Right forelimb (tissue), 1 donor: ENCODE data around the gene ARFGEF2.
"Not testable (repeated sequence)": the region's sequence is repeated elsewhere in the genome, so short reads cannot be mapped to it uniquely, and the experiment has no call there.

ENCODE experiments used
- DNase-seq: peaks from one replicate; pipeline ENCODE4 v3.0.0-alpha.2; 2018

The ARFGEF2 gene

GRCh38 chr20:48921168-48921882 lies at the start of gene ARFGEF2:
Gene ARFGEF2, plus strand, starts transcription at chr20:48921711. Its CDS starts 179 bp downstream, at chr20:48921890.
- DNase-seq = peak; percentile 93

GRCh38 chr20:48875233-48875913 lies 46.1 kb upstream of the ARFGEF2 start:
- DNase-seq = no peak

GRCh38 chr20:48875914-48876240 lies 45.6 kb upstream of the ARFGEF2 start:
- DNase-seq = no peak

- DNase-seq = no peak
These were observed 44.2 kb upstream of the ARFGEF2 start for GRCh38 chr20:48877304-48877703.

- no peak for DNase-seq
These were observed 42.8 kb upstream of the ARFGEF2 start for GRCh38 chr20:48878534-48879248.

GRCh38 chr20:48879612-48880245 lies 41.8 kb upstream of the ARFGEF2 start:
- DNase-seq = no peak

- no peak for DNase-seq
These were observed 41.2 kb upstream of the ARFGEF2 start for GRCh38 chr20:48880331-48880730.

- no peak for DNase-seq
These were observed 40.4 kb upstream of the ARFGEF2 start for GRCh38 chr20:48880981-48881657.

GRCh38 chr20:48885237-48885636 lies 36.3 kb upstream of the ARFGEF2 start:
- DNase-seq = no peak

GRCh38 chr20:48886194-48886593 lies 35.3 kb upstream of the ARFGEF2 start:
- no peak for DNase-seq

- DNase-seq = no peak
These were observed 34.7 kb upstream of the ARFGEF2 start for GRCh38 chr20:48886811-48887210.

- DNase-seq = not testable (repeated sequence)
These were observed 33.0 kb upstream of the ARFGEF2 start for GRCh38 chr20:48888517-48888916.

GRCh38 chr20:48889140-48889790 lies 32.2 kb upstream of the ARFGEF2 start:
- no peak for DNase-seq

GRCh38 chr20:48891235-48892048 lies 30.1 kb upstream of the ARFGEF2 start:
- no peak for DNase-seq

GRCh38 chr20:48892049-48892470 lies 29.5 kb upstream of the ARFGEF2 start:
- no peak for DNase-seq

GRCh38 chr20:48892891-48893290 lies 28.6 kb upstream of the ARFGEF2 start:
- DNase-seq = no peak

GRCh38 chr20:48893374-48893773 lies 28.1 kb upstream of the ARFGEF2 start:
- DNase-seq = no peak

- no peak for DNase-seq
These were observed 24.1 kb upstream of the ARFGEF2 start for GRCh38 chr20:48897305-48898010.

GRCh38 chr20:48898210-48898609 lies 23.3 kb upstream of the ARFGEF2 start:
- no peak for DNase-seq

GRCh38 chr20:48898896-48899530 lies 22.5 kb upstream of the ARFGEF2 start:
- no peak for DNase-seq
